Activated naive CD8-positive, alpha-beta T cell treated with anti-CD3 and anti-CD28 coated beads, Interleukin-2, amount 50 U/mL, for 24 hours (primary cell): Measurements from ENCODE around the gene TAAR8.

Experiments
- ATAC-seq: fragments of 150-1000 bp; cut with Tn5 transposase; one replicate; pipeline ENCODE4 v1.10.0; 2021
- DNase-seq: peaks from one replicate; pipeline ENCODE4 v3.0.0; 2021
- H3K27ac Mint-ChIP-seq: one replicate; pipeline ENCODE4 v1.8.0; 2021; ENCODE audit warnings: mild to moderate bottlenecking, mixed read lengths
- H3K27me3 Mint-ChIP-seq: one replicate; pipeline ENCODE4 v1.8.0; 2021; ENCODE audit warnings: mixed read lengths
- H3K36me3 Mint-ChIP-seq: one replicate; pipeline ENCODE4 v1.8.0; 2021; ENCODE audit warnings: low read depth, mixed read lengths
- H3K4me1 Mint-ChIP-seq: one replicate; pipeline ENCODE4 v1.8.0; 2021; ENCODE audit warnings: mixed read lengths
- H3K4me3 Mint-ChIP-seq: one replicate; pipeline ENCODE4 v1.8.0; 2021; ENCODE audit warnings: mild to moderate bottlenecking, moderate library complexity, mixed read lengths
- H3K9me3 Mint-ChIP-seq: one replicate; pipeline ENCODE4 v1.8.0; 2021; ENCODE audit warnings: mixed read lengths

The TAAR8 gene, protein sequence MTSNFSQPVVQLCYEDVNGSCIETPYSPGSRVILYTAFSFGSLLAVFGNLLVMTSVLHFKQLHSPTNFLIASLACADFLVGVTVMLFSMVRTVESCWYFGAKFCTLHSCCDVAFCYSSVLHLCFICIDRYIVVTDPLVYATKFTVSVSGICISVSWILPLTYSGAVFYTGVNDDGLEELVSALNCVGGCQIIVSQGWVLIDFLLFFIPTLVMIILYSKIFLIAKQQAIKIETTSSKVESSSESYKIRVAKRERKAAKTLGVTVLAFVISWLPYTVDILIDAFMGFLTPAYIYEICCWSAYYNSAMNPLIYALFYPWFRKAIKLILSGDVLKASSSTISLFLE

DNA sequence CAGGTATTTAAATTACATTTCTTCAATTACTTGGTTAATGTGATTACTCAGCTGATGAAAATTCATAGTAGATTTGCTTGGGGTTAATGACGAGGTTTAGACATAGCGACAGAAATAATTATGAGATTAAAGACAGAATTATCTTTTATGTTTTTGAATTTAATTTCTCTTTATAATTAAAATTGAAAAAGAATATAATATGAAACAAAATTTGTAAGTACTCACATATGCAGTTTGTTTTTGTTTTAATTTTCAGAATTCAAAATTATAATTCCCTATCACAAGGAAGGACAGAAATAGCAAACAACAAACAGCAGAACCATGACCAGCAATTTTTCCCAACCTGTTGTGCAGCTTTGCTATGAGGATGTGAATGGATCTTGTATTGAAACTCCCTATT is at the start of gene TAAR8:
Gene TAAR8, plus strand, starts transcription at position 301 of the 400 bp plus-strand sequence. Its CDS starts 21 bp downstream, at position 322.
- Mint-ChIP-seq H3K36me3 (no peaks in the 10 kb centered on the region), H3K27ac (no peak within 1 kb of the TSS), H3K4me3 (no peak within 1 kb of the TSS)

DNA sequence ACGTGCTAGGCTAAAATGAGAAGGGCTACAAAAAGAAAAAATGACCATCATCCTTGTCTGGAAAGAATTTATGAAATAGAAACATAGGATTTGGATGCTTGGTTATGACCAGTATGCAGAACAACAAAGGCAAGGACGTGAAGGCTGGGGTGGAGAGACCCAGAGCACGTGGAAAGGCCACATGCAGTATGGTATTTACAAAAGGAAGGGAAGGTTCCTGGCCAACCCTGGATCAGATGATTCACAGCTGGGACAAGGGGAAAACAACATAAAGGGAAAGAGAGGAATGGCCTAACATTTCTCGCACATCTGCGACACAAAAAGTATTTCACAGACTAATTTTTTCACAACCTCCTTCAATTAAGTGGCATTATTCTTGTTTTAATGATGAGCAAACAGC is 47.7 kb upstream of the TAAR8 start:
- no peak for ATAC-seq
- no peak for DNase-seq
- Mint-ChIP-seq H3K9me3 (no peaks in the 10 kb centered on the region), H3K4me1 (peaks cover 42% of the 10 kb centered on the region), H3K36me3 (peaks cover 27% of the 10 kb centered on the region), H3K27ac (no peak overlapping the region), H3K27me3 (no peaks in the 10 kb centered on the region), H3K4me3 (no peak overlapping the region)

More for the DNA sequence above, at the start of gene TAAR8:
- Mint-ChIP-seq H3K27me3 (peaks cover 21% of the 10 kb centered on the region), H3K9me3 (no peaks in the 10 kb centered on the region), H3K4me1 (no peaks in the 10 kb centered on the region)
- ATAC-seq (no peak), DNase-seq (no peak)

DNA sequence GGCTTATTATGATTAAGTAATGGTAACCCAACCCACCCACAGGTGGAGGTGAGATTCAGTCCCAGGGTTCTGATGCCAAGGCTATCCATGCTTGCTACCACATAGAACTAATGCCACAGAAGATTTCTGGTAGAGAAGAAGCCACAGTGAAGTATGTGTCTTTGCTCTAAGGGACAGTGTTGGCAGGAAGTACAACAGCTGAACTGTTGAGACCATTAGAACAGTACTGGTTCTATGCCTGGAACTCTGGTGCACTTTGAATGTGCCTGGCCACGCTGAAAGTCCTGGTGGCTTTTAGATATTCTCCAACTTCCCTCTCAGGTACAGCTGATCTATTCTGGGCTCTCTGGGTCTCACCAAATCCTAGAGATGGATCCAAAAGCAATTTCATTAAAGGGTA is 47.3 kb upstream of the TAAR8 start:
- ATAC-seq (no peak), DNase-seq (no peak)
- H3K36me3 Mint-ChIP-seq: peaks cover 24% of the 10 kb centered on the region
- H3K4me3 Mint-ChIP-seq: no peak overlapping the region
- no peak overlapping the region for H3K27ac Mint-ChIP-seq
- peaks cover 38% of the 10 kb centered on the region for H3K4me1 Mint-ChIP-seq
- H3K9me3 Mint-ChIP-seq: no peaks in the 10 kb centered on the region
- H3K27me3 Mint-ChIP-seq: no peaks in the 10 kb centered on the region

DNA sequence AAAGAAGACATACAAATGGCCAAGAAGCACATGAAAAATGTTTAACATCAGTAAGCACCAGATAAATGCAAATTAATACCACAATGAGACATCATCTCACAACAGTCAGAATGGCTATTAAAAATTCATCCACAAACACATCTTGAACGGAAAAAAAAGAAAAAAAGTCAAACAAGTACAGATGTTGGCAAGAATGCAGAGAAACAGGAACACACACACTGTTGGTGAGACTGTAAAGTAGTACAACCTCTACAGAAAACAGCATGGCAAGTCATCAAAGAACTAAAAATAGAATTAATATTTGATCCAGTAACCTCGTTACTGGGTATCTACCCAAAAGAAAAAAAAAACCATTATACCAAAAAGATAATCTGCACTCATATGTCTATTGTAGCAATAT is 46.0 kb upstream of the TAAR8 start:
- Mint-ChIP-seq H3K27ac (peak overlapping the region; percentile 38), H3K4me1 (peaks cover 42% of the 10 kb centered on the region), H3K36me3 (peaks cover 17% of the 10 kb centered on the region), H3K27me3 (no peaks in the 10 kb centered on the region), H3K9me3 (no peaks in the 10 kb centered on the region), H3K4me3 (no peak overlapping the region)
- ATAC-seq: no peak
- no peak for DNase-seq

DNA sequence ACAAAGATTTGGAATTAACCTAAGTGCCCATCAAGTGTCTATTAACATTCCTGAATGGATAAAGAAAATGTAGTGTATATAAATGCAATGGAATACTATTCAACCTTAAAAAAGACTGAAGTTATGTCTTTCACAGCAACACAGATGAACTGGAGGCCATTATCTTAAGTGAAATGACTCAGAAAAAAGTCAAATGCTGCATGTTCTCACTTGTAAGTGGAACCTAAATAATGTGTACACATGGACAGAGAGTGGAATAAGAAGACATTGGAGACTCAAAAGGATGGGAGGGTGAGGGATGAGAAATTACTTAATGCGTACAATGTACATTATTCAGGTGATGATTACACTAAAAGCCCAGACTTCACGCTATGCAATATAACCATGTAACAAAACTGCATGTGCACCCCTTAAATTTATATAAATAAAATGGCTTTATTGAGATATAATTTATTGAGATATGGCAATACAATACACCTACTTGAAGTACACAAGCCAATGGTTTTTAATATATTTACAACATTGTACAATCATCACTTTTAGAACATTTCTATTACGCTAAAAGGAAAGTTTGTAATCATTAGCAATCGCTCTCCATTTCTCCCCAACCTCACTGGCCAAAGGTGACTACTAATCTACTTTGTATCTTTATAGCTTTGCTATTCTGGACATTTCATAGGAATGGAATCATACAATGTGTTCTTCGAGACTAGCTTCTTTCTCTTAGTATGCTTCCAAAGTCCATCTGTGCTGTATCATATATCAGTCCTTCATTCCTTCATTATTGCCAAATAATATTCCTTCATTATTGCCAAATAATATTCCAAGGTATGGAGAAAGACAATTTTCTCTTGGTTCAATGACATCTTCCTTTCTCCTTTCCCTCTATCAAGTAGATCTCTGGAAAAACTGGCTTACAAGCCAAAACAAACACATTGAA is 45.3 kb upstream of the TAAR8 start:
- Mint-ChIP-seq H3K4me3 (no peak overlapping the region), H3K27me3 (no peaks in the 10 kb centered on the region), H3K27ac (peak overlapping the region; percentile 38), H3K36me3 (peaks cover 11% of the 10 kb centered on the region), H3K4me1 (peaks cover 43% of the 10 kb centered on the region), H3K9me3 (no peaks in the 10 kb centered on the region)
- ATAC-seq: no peak
- DNase-seq: no peak

DNA sequence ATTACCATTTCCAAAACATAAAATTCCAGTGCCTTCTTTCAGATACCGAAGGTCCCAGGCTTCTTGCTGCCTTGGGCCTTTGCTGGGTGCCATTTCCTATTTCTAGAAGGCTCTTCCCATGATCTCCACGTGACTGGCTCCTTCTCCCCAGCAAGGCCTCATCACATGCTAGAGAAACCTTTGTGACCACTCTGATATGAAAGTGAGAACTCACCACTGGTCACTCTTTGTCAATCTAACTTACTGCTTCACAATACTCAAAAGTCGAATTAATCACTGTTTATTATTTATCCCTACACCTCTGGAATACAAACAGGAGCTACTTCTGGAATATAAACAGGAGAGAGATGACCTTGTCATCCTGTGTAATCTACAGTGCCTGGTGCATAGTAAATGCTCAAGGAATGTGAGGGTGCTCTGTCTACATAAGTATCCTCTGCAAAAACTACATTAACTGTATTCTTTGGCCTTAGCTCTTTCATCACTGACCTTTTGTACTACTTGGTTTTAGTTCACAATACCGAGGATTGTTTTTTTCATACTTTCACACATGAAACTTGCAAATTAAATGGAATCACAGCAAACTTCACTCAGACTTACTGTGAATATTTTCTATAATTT is 41.2 kb upstream of the TAAR8 start:
- Mint-ChIP-seq H3K27me3 (no peaks in the 10 kb centered on the region), H3K36me3 (peaks cover 7% of the 10 kb centered on the region), H3K27ac (no peak overlapping the region), H3K9me3 (no peaks in the 10 kb centered on the region), H3K4me3 (peak overlapping the region; percentile 89), H3K4me1 (peaks cover 35% of the 10 kb centered on the region)
- no peak for ATAC-seq
- DNase-seq: no peak

DNA sequence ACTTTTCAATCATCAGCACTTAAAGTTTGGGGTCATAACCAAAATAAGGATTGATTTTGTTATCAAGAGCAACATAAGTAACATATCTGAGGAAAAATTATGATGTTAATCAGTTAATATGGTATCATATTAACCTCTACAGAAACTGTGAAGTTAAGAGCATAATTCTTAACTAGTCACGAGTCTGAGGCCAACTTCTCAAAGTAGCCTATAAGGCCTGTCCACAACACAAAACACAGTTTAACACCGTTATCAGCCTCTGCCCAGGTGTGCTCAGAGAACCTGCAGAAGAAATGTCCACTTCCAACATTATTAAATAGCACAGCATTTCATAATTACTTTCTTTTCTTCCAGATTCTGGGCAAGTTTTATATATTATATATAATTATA is 40.6 kb upstream of the TAAR8 start:
- peak overlapping the region; percentile 89 for H3K4me3 Mint-ChIP-seq
- H3K27me3 Mint-ChIP-seq: no peaks in the 10 kb centered on the region
- no peak for DNase-seq
- H3K36me3 Mint-ChIP-seq: peaks cover 7% of the 10 kb centered on the region
- H3K9me3 Mint-ChIP-seq: no peaks in the 10 kb centered on the region
- peak overlapping the region; percentile 63 for H3K27ac Mint-ChIP-seq
- no peak for ATAC-seq
- peaks cover 30% of the 10 kb centered on the region for H3K4me1 Mint-ChIP-seq

DNA sequence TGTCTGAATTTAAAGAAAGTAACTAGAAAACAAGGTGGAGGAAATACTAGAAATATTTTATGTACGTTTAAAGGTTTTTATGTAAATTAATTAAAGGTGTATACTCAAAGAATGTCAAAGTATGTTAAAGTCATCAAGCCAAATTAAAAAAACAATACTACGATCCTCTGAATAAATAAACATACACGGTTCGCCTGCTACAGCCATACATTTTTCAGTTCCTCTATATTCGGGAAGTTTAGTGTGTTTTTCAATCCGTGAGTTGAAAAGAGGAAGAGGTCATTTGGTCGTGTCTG is 40.2 kb upstream of the TAAR8 start:
- H3K4me1 Mint-ChIP-seq: peaks cover 28% of the 10 kb centered on the region
- peak overlapping the region; percentile 89 for H3K4me3 Mint-ChIP-seq
- peak overlapping the region; percentile 63 for H3K27ac Mint-ChIP-seq
- H3K9me3 Mint-ChIP-seq: no peaks in the 10 kb centered on the region
- H3K27me3 Mint-ChIP-seq: no peaks in the 10 kb centered on the region
- H3K36me3 Mint-ChIP-seq: peaks cover 7% of the 10 kb centered on the region
- no peak for DNase-seq
- ATAC-seq: no peak

DNA sequence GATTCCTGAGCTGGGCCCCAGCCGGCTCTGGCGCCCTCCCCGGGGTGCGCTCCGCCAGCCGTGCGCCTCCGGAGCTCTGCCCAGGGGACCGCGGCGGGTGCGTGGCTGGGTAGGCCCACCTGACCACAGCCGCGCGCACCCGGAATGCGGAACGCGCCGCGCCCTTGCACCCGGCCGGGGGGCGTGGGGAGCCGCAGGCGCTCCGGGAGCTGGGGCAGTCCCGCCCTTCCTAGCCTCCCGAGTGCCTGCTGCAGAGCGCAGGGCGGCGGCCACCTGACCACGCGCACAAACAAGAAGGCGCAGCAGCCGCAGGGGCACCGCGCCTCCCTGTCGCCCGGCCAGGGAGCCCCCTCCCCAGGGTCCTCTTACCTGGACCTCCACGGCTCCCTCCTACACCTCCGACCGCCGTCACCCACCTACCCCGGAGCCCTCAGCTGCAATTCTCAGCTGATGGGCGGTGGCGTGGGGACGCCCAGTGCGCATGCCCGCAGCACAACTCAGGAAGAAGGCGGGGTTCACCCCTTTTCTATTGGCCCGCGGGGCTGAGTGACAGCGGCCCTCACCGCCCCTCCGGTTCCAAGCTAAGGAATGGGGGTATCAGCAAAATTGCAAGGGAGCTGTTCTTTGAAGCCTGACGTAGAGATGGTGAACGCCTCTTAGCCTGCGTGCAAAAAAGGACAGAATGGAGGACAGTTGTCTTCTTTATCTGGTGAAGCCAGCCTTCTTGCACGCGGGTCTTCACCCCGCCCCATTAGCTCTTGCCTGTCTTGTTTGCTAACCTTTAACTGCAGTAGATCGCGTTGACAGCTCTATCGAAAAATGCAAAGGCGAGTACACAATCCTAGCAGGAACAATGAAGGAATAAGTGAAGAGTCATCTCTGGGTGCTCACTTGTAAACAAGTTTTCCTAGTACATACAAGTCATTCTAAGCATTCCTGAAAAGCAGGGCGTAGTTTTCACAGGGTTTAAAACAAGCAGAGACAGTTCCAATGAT is 39.5 kb upstream of the TAAR8 start, which contains the start of gene STX7:
Gene STX7, minus strand, starts transcription at position 479 of the 995 bp plus-strand sequence. CDS start 9,586 bp downstream, outside the sequence.
- H3K4me1 Mint-ChIP-seq: peaks cover 28% of the 10 kb centered on the region
- H3K27ac Mint-ChIP-seq: peak within 1 kb of the TSS; percentile 87
- H3K9me3 Mint-ChIP-seq: no peaks in the 10 kb centered on the region
- H3K27me3 Mint-ChIP-seq: no peaks in the 10 kb centered on the region
- DNase-seq (peak; percentile 86), ATAC-seq (peak; percentile 95)
- H3K4me3 Mint-ChIP-seq: peak within 1 kb of the TSS; percentile 93
- H3K36me3 Mint-ChIP-seq: peaks cover under 1% of the 10 kb centered on the region

DNA sequence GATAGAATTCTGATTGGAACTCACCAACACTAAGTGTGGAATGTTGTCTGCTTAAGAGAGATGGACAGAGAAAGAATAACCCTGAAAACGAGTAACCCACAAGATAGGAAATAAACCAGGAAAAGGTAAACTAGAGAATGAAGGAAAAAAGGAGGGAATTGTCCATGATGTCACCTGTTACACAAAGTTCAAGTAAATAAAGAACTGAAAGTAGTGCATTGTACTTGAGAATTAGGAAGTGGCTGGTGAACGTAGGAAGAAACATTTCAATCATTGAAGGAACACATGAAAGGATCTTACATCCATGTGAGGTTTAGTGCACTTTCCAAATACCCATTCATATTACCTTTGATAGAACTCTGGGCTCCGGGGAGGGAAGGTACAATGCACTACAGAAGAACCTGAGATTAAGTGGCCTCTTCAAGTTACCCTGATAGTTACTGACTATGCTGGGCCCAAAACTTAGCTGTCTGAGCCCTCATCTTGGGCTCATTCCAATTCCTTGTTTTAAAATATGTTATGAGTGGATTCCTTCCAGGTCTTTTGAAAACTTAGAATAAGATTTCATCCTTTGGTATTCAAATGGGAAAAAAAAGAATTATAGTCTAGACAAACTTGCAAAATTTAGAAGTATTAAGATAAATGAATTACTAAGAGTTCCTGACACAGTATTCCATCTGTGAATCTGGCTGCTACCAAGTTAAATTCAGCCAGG is 38.5 kb upstream of the TAAR8 start:
- Mint-ChIP-seq H3K4me3 (peak overlapping the region; percentile 93), H3K36me3 (no peaks in the 10 kb centered on the region), H3K27ac (no peak overlapping the region), H3K27me3 (peaks cover 1% of the 10 kb centered on the region), H3K4me1 (peaks cover 25% of the 10 kb centered on the region), H3K9me3 (no peaks in the 10 kb centered on the region)
- DNase-seq (no peak), ATAC-seq (no peak)

DNA sequence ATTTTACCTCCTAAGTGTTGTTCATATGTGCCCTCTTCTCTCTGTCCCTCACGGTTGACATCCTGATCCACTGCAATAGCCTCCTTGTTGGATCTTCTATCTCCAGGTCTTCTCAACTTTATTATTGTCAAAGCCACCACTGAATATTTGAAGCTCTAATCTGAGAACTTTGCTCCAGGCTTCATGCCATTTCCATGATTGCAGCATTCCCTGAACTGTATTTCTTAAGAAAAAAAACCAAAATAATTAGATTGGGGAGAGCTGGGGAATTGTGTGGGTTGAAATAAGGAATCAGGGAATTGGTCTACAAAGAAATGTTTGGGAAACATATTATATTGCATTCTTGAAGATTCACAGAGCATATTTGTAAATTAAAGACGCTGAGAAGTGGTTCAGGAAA is 37.1 kb upstream of the TAAR8 start:
- ATAC-seq (no peak), DNase-seq (no peak)
- H3K9me3 Mint-ChIP-seq: no peaks in the 10 kb centered on the region
- peaks cover 5% of the 10 kb centered on the region for H3K27me3 Mint-ChIP-seq
- peaks cover 25% of the 10 kb centered on the region for H3K4me1 Mint-ChIP-seq
- H3K36me3 Mint-ChIP-seq: no peaks in the 10 kb centered on the region
- H3K4me3 Mint-ChIP-seq: no peak overlapping the region
- no peak overlapping the region for H3K27ac Mint-ChIP-seq

DNA sequence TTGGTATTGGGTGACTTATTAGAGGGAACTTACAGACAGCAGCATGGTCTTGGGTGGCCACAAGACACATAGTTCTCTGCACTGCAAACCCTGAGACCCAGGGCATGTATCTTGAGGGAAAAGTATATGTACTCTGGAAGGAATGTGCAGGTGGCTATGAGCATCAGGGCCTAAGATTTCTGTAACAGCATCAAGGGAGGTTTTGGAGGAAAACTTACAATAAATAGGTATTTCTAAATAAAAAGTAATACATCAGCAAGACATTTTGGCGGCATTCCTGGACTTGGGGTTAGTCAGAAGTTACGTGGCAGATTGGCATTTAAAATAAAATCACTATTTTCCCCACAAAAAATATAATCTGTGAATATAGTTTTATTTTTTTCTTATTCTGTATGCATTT is 31.5 kb upstream of the TAAR8 start:
- DNase-seq: no peak
- ATAC-seq: no peak
- H3K36me3 Mint-ChIP-seq: no peaks in the 10 kb centered on the region
- no peaks in the 10 kb centered on the region for H3K9me3 Mint-ChIP-seq
- no peaks in the 10 kb centered on the region for H3K4me1 Mint-ChIP-seq
- no peak overlapping the region for H3K27ac Mint-ChIP-seq
- peaks cover 21% of the 10 kb centered on the region for H3K27me3 Mint-ChIP-seq
- H3K4me3 Mint-ChIP-seq: no peak overlapping the region

DNA sequence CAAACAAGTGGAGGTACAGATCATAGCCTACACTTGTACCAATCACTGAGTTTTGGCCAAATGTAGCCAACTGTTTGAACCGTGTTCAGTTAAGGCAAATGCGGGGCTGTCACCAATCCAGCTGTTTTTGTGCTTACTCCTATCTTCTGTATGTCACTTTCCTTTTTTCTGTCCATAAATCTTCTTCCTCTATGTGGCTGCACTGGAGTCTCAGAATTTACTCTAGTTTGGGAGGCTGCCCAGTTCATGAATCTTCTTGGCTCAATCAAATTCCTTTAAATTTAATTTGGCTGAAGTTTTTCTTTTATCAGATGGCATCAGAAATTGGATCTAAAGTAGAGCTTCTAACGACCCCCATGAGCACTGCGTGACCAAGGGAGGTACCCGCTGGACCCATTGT is 27.8 kb upstream of the TAAR8 start:
- DNase-seq: no peak
- H3K27ac Mint-ChIP-seq: no peak overlapping the region
- H3K36me3 Mint-ChIP-seq: no peaks in the 10 kb centered on the region
- no peaks in the 10 kb centered on the region for H3K9me3 Mint-ChIP-seq
- no peak for ATAC-seq
- H3K4me1 Mint-ChIP-seq: no peaks in the 10 kb centered on the region
- no peak overlapping the region for H3K4me3 Mint-ChIP-seq
- H3K27me3 Mint-ChIP-seq: peaks cover 29% of the 10 kb centered on the region
